Gastroesophageal sphincter (tissue), 4 donors: ENCODE results near the gene ASF1A. TPM values are rescaled to one million over a fixed set of nuclear protein-coding genes. Genes with fewer than 3 reads are reported as not detected.
"Not testable (repeated sequence)": the region's sequence is repeated elsewhere in the genome, so short reads cannot be mapped to it uniquely, and the experiment has no call there.

Source experiments
- ATAC-seq: fragments of 150-250 bp; one replicate; pipeline ENCODE4 v1.9.1; 2016; ENCODE audit warnings: mild to moderate bottlenecking, moderate library complexity
- H3K27ac ChIP-seq, 4 donors: fragments of 200-600 bp; sonication (generic) in 3 of 4; 1 replicate in 3 of 4; 2 replicates in 1 of 4; pipeline ENCODE4 v1.5.1; 2016 to 2019
- H3K27me3 ChIP-seq: fragments of 200-600 bp; sonication (generic); one replicate; pipeline ENCODE4 v1.5.1; 2019
- H3K36me3 ChIP-seq, 2 donors: fragments of 200-600 bp; sonication (generic); one replicate each; pipeline ENCODE4 v1.5.1; 2019; ENCODE audit warnings: control low read depth in 1 of 2
- H3K4me1 ChIP-seq, 3 donors: fragments of 200-600 bp; sonication (generic); 1 replicate in 2 of 3; 2 replicates in 1 of 3; pipeline ENCODE4 v1.5.1; 2016 to 2019; ENCODE audit warnings: control low read depth in 2 of 3
- H3K4me3 ChIP-seq, 2 donors: fragments of 200-600 bp; sonication (generic); one replicate each; pipeline ENCODE4 v1.5.1; 2019; ENCODE audit warnings: mild to moderate bottlenecking in 1 of 2, moderate library complexity in 1 of 2
- H3K9me3 ChIP-seq, 3 donors: fragments of 200-600 bp; sonication (generic); one replicate each; pipeline ENCODE4 v1.5.1; 2017 to 2019; ENCODE audit warnings: control low read depth in 2 of 3
- CTCF ChIP-seq, 4 experiments: fragments of 200-600 bp in 2 of 4; fragments of 450-650 bp in 2 of 4; sonication (generic) in 1 of 4; IDR thresholded peaks; one replicate each; pipeline ENCODE4 v1.5.1; 2017 to 2019; ENCODE audit warnings: antibody characterized with exemption in 4 of 4, mild to moderate bottlenecking in 2 of 4, moderate library complexity in 2 of 4
- EP300 ChIP-seq: sonication (generic); formaldehyde crosslinking; IDR thresholded peaks from one replicate; pipeline ENCODE4 v1.6.1; 2017; ENCODE audit warnings: antibody characterized with exemption, mild to moderate bottlenecking
- POLR2A ChIP-seq, 2 donors: fragments of 450-650 bp; IDR thresholded peaks; one replicate each; pipeline ENCODE4 v1.6.1; 2017; ENCODE audit warnings: antibody characterized with exemption in 2 of 2, mild to moderate bottlenecking in 2 of 2, moderate library complexity in 1 of 2
- POLR2AphosphoS5 ChIP-seq: sonication (generic); formaldehyde crosslinking; IDR thresholded peaks from one replicate; pipeline ENCODE4 v1.6.1; 2017; ENCODE audit warnings: antibody characterized with exemption
- WGBS, 2 donors: methylation state at CpG; one replicate each; pipeline ENCODE4 v1.1.5; 2018; ENCODE audit warnings: low coverage in 1 of 2; 5-methylcytosine and 5-hydroxymethylcytosine counted together
- total RNA-seq, 4 donors: library from RNA; depleted of rRNA; stranded (reverse); fragments of >200 nt; gene quantifications; one replicate each; pipeline ENCODE4 v1.1.0, GENCODE V29; 2016

The ASF1A gene
- total RNA-seq, 4 donors from 2014 or later, result 10.0 to 23.3 (median 13.6) TPM

- no peak for TF ChIP-seq POLR2AphosphoS5
- no peak for TF ChIP-seq CTCF (IDR thresholded peaks at IDR 0.05)
- no peak for TF ChIP-seq POLR2A (IDR thresholded peaks at IDR 0.05)
- TF ChIP-seq EP300, result no peak
- ATAC-seq, result no peak
- no peak overlapping the region for H3K4me3 ChIP-seq
- no peak overlapping the region for H3K27ac ChIP-seq
- H3K36me3 ChIP-seq, result no peaks in the 10 kb centered on the region
- no peaks in the 10 kb centered on the region for H3K27me3 ChIP-seq
- 95 to 100% methylated on average over 4 of the region's 4 CpGs for WGBS, 2 donors
- H3K9me3 ChIP-seq, result no peaks in the 10 kb centered on the region
- H3K4me1 ChIP-seq, result peaks cover 0 to 14% (median 8%) of the 10 kb centered on the region in 3 donors
Observed at GRCh38 chr6:118867181-118867580, 26.8 kb upstream of the ASF1A start.

- WGBS, 2 donors, result 92 to 96% methylated on average over 2 of the region's 2 CpGs
- H3K36me3 ChIP-seq, result not testable (repeated sequence)
- H3K4me1 ChIP-seq, result peaks cover 0 to 14% (median 8%) of the 10 kb centered on the region in 3 donors
Observed at GRCh38 chr6:118868901-118869300, 25.1 kb upstream of the ASF1A start.

GRCh38 chr6:118869350-118869749 lies 24.6 kb upstream of the ASF1A start:
- TF ChIP-seq EP300, result no peak
- no peak for TF ChIP-seq POLR2AphosphoS5
- no peak for TF ChIP-seq CTCF (IDR thresholded peaks at IDR 0.05)
- no peak for TF ChIP-seq POLR2A (IDR thresholded peaks at IDR 0.05)
- Histone ChIP-seq H3K4me1 (peaks cover 0 to 12% (median 8%) of the 10 kb centered on the region in 3 donors), H3K9me3 (no peaks in the 10 kb centered on the region), H3K36me3 (no peaks in the 10 kb centered on the region), H3K27ac (no peak overlapping the region), H3K4me3 (no peak overlapping the region), H3K27me3 (no peaks in the 10 kb centered on the region)
- WGBS, 2 donors, result 80 to 91% methylated on average over 1 to 2 of the region's 2 CpGs
- ATAC-seq, result no peak

More at GRCh38 chr6:118868901-118869300, 25.1 kb upstream of the ASF1A start:
- H3K27ac ChIP-seq, ATAC-seq, H3K4me3 ChIP-seq, H3K27me3 ChIP-seq, H3K9me3 ChIP-seq: not testable (repeated sequence)

- Histone ChIP-seq H3K4me1 (peaks cover 0 to 5% (median under 1%) of the 10 kb centered on the region in 3 donors), H3K4me3 (no peak overlapping the region), H3K36me3 (no peaks in the 10 kb centered on the region), H3K9me3 (no peaks in the 10 kb centered on the region), H3K27me3 (no peaks in the 10 kb centered on the region), H3K27ac (no peak overlapping the region)
- no peak for TF ChIP-seq CTCF (IDR thresholded peaks at IDR 0.05)
- TF ChIP-seq POLR2A (IDR thresholded peaks at IDR 0.05), result no peak
- no peak for TF ChIP-seq EP300
- no peak for TF ChIP-seq POLR2AphosphoS5
- WGBS, 2 donors, result 96 to 97% methylated on average over 2 of the region's 2 CpGs
- no peak for ATAC-seq
Observed at GRCh38 chr6:118869894-118870589, 23.9 kb upstream of the ASF1A start.

- H3K4me1 ChIP-seq, result no peaks in the 10 kb centered on the region
- no peak for ATAC-seq
- WGBS, 2 donors, result 91 to 95% methylated on average over 3 of the region's 5 CpGs
- H3K9me3 ChIP-seq, result no peaks in the 10 kb centered on the region
- TF ChIP-seq POLR2A (IDR thresholded peaks at IDR 0.05) (no peak), CTCF (IDR thresholded peaks at IDR 0.05) (no peak), POLR2AphosphoS5 (no peak), EP300 (no peak)
- H3K36me3 ChIP-seq, result no peaks in the 10 kb centered on the region
- no peaks in the 10 kb centered on the region for H3K27me3 ChIP-seq
- no peak overlapping the region for H3K4me3 ChIP-seq
- H3K27ac ChIP-seq, result no peak overlapping the region
Observed at GRCh38 chr6:118871331-118871730, 22.6 kb upstream of the ASF1A start.
